ENCODE data around the gene KLHL26.

DNA sequence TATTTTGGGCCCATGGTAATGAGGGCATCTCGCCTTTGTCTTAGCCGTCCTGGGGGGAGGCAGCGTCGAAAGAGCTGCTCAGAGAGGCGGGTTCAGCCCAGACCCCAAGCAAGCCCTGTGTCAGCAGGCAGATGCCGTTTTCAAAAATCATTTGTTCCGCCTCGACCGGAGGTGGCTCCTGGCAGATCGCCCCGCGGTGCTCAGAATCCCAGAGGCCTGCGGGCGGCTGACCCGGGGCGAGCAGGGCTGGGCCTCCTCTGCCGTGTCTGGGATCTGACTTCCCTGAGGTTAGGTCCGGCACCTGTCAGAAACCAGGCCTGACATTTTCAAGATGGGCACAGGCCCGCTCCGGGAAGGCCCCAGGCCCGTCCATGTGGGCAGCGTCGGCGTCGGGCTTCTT, 82.7 kb downstream of the KLHL26 start:
- TF ChIP-seq, protein P1, sequence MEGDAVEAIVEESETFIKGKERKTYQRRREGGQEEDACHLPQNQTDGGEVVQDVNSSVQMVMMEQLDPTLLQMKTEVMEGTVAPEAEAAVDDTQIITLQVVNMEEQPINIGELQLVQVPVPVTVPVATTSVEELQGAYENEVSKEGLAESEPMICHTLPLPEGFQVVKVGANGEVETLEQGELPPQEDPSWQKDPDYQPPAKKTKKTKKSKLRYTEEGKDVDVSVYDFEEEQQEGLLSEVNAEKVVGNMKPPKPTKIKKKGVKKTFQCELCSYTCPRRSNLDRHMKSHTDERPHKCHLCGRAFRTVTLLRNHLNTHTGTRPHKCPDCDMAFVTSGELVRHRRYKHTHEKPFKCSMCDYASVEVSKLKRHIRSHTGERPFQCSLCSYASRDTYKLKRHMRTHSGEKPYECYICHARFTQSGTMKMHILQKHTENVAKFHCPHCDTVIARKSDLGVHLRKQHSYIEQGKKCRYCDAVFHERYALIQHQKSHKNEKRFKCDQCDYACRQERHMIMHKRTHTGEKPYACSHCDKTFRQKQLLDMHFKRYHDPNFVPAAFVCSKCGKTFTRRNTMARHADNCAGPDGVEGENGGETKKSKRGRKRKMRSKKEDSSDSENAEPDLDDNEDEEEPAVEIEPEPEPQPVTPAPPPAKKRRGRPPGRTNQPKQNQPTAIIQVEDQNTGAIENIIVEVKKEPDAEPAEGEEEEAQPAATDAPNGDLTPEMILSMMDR (IDR thresholded peaks at IDR 0.05 in 2 of 3, conservative IDR thresholded peaks at IDR 0.05 in 1 of 3; ENCODE audit: borderline replicate concordance in 1 of 3, insufficient read depth in 1 of 3, low read depth in 2 of 3, low read length in 2 of 3): no peak
- TF ChIP-seq FOSL1 (IDR thresholded peaks at IDR 0.05; ENCODE audit: low read depth) (no peak), EZH2 (IDR thresholded peaks at IDR 0.05) (no peak), CBX3 (IDR thresholded peaks at IDR 0.05; ENCODE audit: low read depth) (no peak), POLR2A (IDR thresholded peaks at IDR 0.05; ENCODE audit: borderline replicate concordance, extremely low read depth, insufficient read depth, insufficient read length) (no peak)

Data from HCT116 (cell line).